Measurements from ENCODE around the gene YARS1.
A peak's percentile ranks its signal among the peaks of the same experiment; 100 is the strongest.

Gene YARS1

GRCh38 chr1:32817159-32817814 is at the start of gene YARS1, which contains the start of gene S100PBP:
TSS of gene YARS1 (minus strand) at chr1:32817358. CDS start at chr1:32817244, 114 bp downstream.
TSS of gene S100PBP (plus strand) at chr1:32817653. CDS start at chr1:32826100, 8,447 bp downstream.
- peak; percentile 100 for DNase-seq

- no peak for DNase-seq
Observed at GRCh38 chr1:32865639-32866405, 48.7 kb upstream of the YARS1 start.

GRCh38 chr1:32864375-32865019 is 47.3 kb upstream of the YARS1 start:
- no peak for DNase-seq

- no peak for DNase-seq
Observed at GRCh38 chr1:32863881-32864245, 46.7 kb upstream of the YARS1 start.

GRCh38 chr1:32863218-32863880 is 46.2 kb upstream of the YARS1 start:
- DNase-seq: no peak

- DNase-seq: no peak
Observed at GRCh38 chr1:32861904-32862695, 44.9 kb upstream of the YARS1 start.

GRCh38 chr1:32860566-32860965 is 43.4 kb upstream of the YARS1 start:
- no peak for DNase-seq

GRCh38 chr1:32859915-32860314 is 42.8 kb upstream of the YARS1 start:
- no peak for DNase-seq

GRCh38 chr1:32858791-32859190 is 41.6 kb upstream of the YARS1 start:
- no peak for DNase-seq

- DNase-seq: no peak
Observed at GRCh38 chr1:32858136-32858535, 41.0 kb upstream of the YARS1 start.

- no peak for DNase-seq
Observed at GRCh38 chr1:32855861-32856617, 38.9 kb upstream of the YARS1 start.

- no peak for DNase-seq
Observed at GRCh38 chr1:32848354-32849063, 31.4 kb upstream of the YARS1 start.

GRCh38 chr1:32831878-32832277 is 14.7 kb upstream of the YARS1 start:
- DNase-seq: no peak

GRCh38 chr1:32830092-32830852 is 13.1 kb upstream of the YARS1 start:
- DNase-seq: no peak

- DNase-seq: no peak
Observed at GRCh38 chr1:32828341-32828740, 11.2 kb upstream of the YARS1 start.

- DNase-seq: no peak
Observed at GRCh38 chr1:32825181-32825580, 8.0 kb upstream of the YARS1 start.

GRCh38 chr1:32818804-32819541 is 1.8 kb upstream of the YARS1 start:
- DNase-seq: no peak

GRCh38 chr1:32817815-32818786 is 943 bp upstream of the YARS1 start:
- peak; percentile 84 for DNase-seq

Data from left hindlimb (tissue), 1 donor.